ENCODE results near the gene DFFB.

The DFFB gene

DNA sequence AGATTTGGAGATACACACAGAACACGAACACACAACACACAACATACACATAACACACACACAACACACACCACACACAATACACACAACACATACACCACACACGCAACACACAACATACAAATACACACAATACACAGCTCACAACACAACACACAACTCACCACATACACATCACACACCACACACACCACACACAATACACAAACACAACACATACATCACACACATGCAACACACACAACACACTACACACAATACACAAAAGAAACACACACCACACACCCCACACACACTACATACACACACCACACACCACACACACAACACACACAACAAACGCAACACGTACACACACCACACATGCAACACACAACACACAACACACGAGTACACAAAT, 71.8 kb downstream of the DFFB start:
- DNase-seq, result no peak

DNA sequence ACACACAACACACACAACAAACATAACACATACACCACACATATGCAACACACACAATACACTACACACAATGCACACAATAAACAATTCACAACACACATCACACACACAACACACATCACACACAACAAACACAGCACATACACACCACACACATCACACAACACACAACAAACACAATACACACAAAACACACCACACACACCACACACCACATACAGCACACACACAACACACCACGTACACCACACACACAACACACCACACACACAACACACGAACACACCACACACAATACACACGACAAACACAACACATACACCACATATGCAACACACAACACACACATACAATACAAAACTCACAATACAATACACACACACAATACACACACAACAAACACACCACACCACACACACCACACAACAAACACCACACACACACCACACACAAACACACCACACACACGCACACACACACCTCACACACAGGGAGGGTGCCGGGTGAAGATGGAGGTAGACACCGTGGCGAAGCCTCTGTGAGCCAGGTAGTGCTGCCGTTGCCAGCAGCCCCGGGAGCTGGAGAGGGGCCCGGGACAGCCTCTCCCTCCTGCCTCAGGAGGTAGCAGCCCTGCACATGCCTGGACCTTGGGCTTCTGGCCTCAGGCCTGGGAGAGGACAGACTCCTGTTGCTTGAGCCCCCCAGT, 73.2 kb downstream of the DFFB start:
- DNase-seq, result no peak

- DNase-seq, result no peak
Observed at GRCh38 chr1:3931007-3931912, 74.0 kb downstream of the DFFB start.

- no peak for DNase-seq
Observed at GRCh38 chr1:3932156-3932919, 75.1 kb downstream of the DFFB start.

All from NCI-H1930 (cell line).